H54 (cell line): ENCODE measurements around the gene GPX2.

Experiments used
- DNase-seq: peaks from one replicate; pipeline ENCODE4 v3.0.0; 2011; ENCODE audit warnings: low spot score, mixed read lengths; ENCODE audit not compliant: insufficient read length
- FAIRE-seq: peaks from 3 replicates; lab custom pipeline; 2011; peaks lifted over from hg19 to GRCh38; lab: Jason Lieb, UNC
- POLR2A ChIP-seq: IDR thresholded peaks from 2 replicates; pipeline ENCODE4 v1.6.1; 2011; ENCODE audit warnings: low read depth, mild to moderate bottlenecking, low read length

The GPX2 gene

DNA sequence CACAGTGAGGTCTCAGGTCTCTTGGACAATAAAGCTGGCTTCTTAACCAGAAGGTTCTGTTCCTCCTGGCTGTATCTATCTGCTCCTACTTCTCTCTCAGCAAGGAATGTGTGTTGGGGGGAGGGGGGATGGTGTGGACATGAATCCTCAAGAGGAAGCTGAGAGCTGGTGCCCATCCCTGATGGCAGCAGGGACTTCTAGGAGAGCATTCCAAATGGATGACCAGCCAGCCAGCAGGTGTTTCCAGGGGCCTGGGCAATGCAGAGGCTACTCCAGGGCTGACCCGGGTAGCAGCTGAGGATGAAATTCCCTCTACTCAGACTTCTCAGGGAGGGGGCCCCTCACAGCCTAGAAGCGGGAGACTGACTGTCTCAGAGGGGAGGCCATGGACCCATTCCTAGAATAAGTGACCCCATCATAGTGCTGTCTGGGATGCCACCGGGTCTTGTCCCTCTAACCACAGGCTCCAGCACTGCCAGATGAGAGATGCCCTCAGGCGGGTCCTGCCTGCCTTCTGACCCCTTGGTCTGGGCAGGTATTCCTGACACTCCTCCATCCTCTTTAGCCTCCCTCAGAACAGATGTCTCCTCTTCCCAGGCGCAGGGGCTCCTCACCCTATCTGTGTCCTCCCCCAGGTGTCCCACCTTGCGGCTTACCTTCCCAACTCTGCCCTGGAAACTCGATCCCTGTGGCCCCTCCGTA is 28.4 kb upstream of the GPX2 start:
- FAIRE-seq: peak; percentile 81
- DNase-seq: peak; percentile 77
- no peak for TF ChIP-seq POLR2A

DNA sequence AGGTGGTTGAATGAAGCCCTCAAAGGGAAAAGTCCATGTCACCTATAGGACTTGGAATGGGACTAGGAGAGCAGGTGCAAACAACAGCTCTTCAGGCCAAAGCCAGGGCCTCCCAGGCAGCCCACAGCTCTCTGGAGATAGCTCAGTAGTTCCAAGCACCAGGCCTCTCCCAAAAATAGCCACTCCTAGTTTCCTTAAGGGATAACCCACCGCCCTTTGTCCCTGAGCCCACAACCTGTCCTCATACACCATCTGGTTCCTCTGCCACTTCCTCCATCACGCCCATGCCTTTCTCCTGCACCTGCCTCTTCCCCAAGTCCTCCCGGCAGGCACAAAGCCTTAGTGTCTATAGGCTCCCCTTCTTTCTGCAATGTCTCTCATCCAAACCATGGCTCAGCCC is 27.5 kb upstream of the GPX2 start:
- no peak for TF ChIP-seq POLR2A
- DNase-seq: no peak
- FAIRE-seq: no peak

DNA sequence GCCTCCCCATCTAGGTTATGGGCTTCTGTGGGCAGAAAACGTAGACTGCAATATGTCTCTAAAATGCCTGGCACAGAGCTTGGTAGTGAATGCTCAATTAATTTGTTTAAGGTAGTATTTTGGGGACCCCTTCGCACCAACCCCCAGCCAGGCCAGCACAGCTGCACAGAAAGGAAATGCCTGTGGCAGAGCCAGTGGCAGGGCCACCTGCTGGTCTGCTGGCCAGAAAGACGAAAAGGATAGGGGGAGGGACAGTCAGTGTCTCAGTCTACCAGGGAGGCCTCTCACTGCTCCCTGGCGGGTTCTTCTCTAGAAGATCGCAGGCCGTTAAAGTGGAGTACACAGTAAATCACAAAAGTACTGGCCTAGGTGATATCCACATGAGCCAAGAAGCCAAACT is 26.1 kb upstream of the GPX2 start:
- peak; percentile 90 for FAIRE-seq
- DNase-seq: peak; percentile 65
- TF ChIP-seq POLR2A: no peak

DNA sequence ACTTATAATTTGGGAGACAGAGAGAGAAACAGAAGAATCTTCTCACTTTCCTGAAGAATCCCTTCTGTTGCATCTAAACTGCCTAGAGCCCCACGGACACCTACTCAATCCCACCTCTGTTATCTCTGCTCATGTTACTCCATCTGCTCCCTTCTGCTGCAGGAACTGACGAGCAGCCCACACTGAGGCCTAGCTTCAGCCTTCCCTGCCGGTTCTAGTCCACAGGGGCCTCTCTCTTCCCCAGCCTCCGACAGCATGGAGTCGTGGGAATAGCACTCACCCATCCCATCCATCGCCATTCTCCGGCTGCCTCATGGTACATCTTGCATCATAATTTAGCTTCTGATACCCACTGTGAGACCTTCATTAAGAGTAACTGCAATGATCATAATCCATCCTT is 25.6 kb upstream of the GPX2 start:
- TF ChIP-seq POLR2A: no peak
- FAIRE-seq: no peak

DNA sequence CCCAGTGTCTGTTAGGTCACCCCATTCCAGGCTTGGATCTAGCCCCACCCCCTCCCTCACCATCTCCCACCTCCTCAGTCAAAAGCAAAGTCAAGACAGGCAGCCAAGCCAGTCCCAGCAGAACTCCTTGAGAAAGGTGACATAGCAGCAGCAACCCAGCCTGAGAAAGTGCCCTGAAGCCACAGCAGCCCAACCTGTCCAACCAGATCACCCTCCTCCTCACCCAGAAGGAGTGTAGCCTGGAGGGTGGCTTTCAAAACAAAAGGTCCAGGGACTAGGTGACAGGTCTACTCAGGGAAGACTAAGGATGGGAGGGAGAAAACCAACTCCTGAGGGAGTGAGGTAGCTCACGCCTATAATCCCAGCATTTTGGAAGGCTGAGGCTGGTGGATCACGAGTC is 24.4 kb upstream of the GPX2 start:
- no peak for TF ChIP-seq POLR2A
- DNase-seq (no peak), FAIRE-seq (no peak)

More for the DNA sequence above, 25.6 kb upstream of the GPX2 start:
- DNase-seq: no peak

DNA sequence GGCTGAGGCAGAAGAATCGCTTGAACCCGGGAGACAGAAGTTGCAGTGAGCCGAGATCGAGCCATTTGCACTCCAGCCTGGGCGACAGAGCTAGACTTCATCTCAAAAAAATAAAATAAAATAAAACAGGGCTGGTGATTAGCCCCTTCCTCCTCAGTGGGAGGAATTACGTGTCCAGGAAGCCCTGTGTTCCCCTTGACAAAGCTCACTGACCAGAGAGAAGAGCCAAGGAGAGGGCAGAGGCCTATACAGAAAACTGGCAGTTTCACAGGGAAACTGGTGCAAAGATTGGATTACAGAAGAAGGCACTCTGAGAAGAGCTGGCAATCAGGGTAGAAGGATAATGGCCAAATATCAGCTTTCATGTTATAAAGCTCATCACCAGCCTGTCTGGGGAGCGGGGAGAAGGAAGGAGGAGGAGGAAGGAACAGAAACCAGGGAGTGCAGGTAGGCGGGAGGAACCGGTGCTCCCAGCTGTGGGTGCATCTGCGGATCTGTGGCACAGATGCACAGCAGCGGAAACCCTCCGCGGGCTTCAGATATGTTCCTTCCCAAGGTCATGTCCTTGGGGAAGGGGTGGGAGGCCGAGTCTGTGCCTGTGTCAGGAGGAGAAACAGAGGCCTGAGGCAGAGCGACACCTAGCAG is 22.9 kb upstream of the GPX2 start:
- DNase-seq: no peak
- FAIRE-seq: no peak
- TF ChIP-seq POLR2A: no peak

DNA sequence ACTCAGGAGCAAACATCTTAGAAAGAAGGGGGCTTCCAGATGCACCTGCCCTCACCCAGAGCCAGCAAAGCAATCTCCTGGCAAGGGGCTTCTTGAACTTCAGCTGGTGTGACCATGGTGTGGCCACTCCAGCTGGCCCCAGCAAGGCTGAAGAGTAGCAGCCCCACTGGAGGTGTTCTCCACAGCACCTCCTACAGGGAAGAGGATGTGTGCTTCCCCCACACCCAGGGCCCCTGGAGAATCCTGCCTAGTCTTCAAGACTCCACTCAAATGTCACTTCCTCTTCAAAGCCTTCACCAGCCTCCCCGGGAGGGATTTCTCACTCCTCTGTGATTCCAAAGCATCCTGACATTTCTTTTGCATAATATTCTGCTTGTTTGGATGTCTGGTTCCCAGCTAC is 21.1 kb upstream of the GPX2 start:
- no peak for TF ChIP-seq POLR2A
- DNase-seq: no peak

DNA sequence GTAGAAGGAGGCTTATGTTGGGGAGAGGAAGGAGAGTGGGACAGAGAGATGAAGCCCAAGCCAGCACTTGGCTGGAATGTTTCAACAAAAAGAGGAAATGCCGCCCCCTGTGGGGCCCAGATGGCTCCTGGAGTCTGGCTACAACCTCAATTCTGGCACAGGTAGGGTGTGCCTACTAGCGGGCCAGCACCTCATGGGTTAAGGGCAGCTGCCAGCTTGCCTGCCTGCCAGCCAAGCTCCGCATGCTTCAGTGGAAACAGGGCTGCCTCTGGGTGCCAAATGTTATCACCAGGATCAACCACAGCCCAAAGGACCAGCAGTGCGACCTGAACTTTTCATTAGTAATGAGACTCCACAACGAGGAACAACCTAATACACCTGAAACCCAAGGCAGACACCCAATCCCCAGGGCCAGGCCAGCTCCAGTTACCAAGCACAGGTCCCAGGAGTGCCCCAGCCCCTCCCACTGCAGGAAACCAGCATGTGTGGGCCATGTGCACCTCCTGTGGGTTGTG is 18.3 kb upstream of the GPX2 start:
- FAIRE-seq (no peak), DNase-seq (no peak)
- no peak for TF ChIP-seq POLR2A

More for the DNA sequence above, 21.1 kb upstream of the GPX2 start:
- FAIRE-seq: no peak

DNA sequence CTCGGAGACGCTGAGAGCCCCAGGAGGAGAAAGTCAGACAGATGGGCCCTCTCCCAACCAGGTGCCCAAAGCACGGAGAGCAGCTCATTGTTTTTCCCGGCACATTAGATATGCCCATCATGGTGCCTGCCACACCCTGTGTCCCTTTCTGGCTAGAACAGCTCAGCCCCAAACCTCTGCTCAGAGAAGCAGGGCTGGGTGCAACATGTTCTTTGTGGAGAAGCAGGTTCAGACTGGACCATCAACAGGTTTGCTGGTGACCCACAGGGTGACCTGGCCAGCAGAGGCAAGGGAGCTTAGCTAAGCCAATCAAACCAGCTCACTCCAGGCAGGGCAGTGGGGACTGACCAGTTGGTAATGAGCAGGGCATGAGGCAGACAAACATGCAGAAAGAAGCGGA is 16.2 kb upstream of the GPX2 start:
- no peak for FAIRE-seq
- no peak for DNase-seq
- TF ChIP-seq POLR2A: no peak

DNA sequence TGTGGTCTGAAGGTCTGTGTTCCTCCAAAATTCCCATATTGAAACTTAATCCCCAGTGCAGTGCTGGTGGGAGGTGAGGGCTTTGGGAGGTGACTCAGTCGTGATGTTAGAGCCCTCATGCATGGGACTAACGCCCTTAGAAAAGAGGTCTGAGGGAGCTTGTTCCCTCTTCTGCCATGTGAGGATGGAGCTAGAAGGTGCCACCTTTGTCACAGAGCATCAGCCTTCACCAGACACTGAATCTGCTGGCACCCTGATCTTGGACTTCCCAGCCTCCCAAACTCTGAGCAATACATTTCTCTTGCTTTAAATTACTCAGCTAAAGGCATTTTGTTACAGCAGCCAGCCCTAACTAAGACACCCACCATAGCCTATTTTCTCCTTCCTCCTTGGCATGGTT is 15.7 kb upstream of the GPX2 start:
- DNase-seq (no peak), FAIRE-seq (no peak)
- TF ChIP-seq POLR2A: no peak

DNA sequence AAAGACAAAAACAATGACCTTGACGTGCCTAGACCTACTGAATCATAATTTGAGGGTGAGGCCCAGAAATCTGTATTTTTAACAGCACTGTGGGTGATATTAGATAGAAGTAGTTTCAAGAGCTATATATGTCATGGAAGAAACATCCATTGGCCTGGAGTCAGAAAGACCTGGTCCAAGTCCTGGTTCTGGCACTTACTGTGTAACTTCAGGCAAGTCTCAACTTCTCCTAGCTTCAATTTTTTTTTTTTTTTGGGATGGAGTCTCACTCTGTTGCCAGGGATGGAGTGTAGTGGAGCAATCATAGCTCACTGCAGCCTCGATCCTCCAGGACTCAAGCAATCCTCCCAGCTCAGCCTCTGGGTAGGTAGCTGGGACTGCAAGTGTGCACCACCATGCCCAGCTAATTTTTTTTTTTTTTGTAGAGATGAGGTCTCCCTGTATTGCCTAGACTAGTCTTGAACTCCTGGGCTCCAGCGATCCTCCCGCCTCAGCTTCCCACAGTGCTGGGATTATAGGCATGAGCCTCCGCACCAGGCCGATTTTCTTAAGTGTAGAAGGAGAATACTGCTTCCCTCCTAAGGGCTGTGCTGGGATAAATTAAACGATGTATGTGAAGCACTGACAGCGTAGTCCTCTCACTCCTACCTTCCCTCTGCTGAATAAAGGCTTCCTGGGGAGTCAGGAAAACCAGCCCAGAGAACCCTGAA is 14.3 kb upstream of the GPX2 start:
- no peak for TF ChIP-seq POLR2A
- DNase-seq (no peak), FAIRE-seq (no peak)

DNA sequence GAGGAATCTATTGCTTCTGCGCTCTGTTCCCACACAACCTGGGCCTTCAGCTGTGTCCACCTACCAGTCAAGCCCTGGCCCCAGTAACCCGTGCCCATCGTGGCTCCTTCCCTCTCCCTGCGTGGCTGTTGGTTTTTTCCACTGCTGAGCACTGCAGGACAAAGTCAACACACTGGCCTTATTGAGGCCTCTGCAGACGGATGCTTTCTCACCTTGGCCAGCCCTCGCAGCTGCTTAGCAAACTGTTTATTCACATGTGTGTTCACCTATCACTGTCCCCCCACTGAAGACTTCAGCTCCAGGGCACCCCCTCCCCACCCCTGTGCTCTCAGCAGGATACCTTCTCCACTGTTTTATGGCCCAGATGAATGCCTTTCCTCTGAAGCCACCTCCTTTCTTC is 12.8 kb upstream of the GPX2 start:
- DNase-seq (no peak), FAIRE-seq (no peak)
- TF ChIP-seq POLR2A: no peak

DNA sequence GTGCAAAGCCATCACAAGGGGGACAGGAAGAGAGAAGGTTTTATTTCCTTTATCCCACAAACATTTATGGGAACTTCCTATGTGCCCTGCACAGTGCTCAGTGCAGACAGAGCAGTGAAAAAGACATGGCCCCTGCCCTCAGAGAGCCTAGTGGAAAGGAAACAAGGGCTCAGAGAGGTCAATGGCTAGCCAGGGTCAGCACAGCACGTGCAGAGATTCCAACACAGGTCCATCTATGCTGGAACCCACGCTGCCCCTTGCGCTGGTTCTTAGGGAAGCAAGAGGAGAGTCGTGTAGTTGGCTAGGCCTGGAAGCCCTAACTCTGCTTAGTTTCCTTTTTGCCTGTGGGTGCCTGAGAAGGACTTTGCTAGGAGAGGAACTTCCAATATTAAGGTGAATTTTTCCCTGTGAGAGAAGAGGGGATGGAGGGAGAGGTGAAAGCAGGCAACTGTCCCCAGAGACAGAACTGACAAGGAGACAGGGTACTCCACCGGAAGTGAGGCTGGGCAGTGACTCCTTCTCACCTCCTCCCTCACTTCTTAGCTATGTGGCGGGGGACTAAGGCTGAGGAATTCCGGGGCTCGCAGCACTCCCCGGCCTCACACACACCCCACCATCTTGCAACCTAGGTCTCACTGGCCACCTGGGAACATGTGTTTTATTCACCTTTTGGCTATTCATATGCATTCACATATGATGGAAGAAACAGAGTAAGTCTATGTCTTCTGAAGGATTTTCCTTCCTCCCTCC is 12.1 kb upstream of the GPX2 start:
- no peak for FAIRE-seq
- no peak for DNase-seq
- no peak for TF ChIP-seq POLR2A

DNA sequence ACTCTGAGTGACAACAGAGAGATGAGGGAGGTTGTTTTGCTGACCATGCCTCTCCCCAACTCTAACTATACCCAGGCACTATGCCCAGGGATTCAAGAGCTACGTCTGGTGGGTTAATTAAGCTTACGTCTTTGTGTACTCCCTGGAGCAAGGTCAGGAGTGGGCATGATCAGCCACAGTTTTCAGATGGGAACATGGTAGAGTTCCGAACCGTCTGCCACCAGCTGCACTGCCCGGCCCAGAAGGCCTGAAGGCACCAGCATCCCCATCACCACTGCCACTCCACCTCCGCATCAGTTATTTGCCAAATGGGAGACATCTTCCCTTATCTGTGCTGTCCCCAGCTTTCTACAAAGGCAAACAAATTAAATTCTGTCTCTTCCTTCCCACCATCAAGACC is 11.1 kb upstream of the GPX2 start:
- FAIRE-seq: no peak
- DNase-seq: no peak
- TF ChIP-seq POLR2A: no peak

DNA sequence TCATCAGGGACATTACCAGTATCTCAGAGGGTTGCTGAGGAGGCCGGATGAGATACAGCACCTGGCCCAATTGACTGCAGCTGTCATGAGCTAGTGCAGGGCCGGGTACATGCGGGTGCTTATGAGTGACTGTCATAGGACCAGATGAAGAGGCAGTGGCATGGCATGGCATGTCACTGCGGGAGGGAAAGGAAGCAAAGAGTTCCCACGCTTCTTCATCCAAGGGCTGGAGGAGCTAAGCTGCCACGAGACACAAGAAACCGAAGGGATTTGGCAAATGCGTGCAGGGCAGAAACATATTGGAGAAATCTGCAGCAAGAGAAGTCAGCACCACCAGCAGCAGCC is 10.7 kb upstream of the GPX2 start:
- no peak for FAIRE-seq
- DNase-seq: no peak
- TF ChIP-seq POLR2A: no peak
